Hepatocyte (in vitro differentiated cells): ENCODE measurements around the gene RNF32. TPM values are rescaled to one million over a fixed set of nuclear protein-coding genes. Genes with fewer than 3 reads are reported as not detected.

ENCODE experiments used
- DNase-seq: peaks from one replicate; pipeline ENCODE4 v3.0.0-alpha.2; 2016; ENCODE audit warnings: low spot score
- H2AFZ ChIP-seq: fragments of 200-600 bp; sonication (generic); 2 replicates; pipeline ENCODE4 v1.6.0; 2016; ENCODE audit warnings: antibody characterized with exemption, mild to moderate bottlenecking
- H3K27ac ChIP-seq: fragments of 200-600 bp; sonication (generic); 2 replicates; pipeline ENCODE4 v1.5.1; 2016; ENCODE audit warnings: mild to moderate bottlenecking
- H3K27me3 ChIP-seq: fragments of 200-600 bp; sonication (generic); 2 replicates; pipeline ENCODE4 v1.6.1; 2016
- H3K36me3 ChIP-seq: fragments of 200-600 bp; sonication (generic); replicated peaks from 2 replicates; pipeline ENCODE4 v1.5.1; 2016; ENCODE audit warnings: low read depth; ENCODE audit not compliant: insufficient read depth
- H3K4me1 ChIP-seq: fragments of 200-600 bp; sonication (generic); 2 replicates; pipeline ENCODE4 v1.5.1; 2016; ENCODE audit warnings: mild to moderate bottlenecking, moderate library complexity; ENCODE audit not compliant: insufficient read depth
- H3K4me2 ChIP-seq: fragments of 200-600 bp; sonication (generic); 2 replicates; pipeline ENCODE4 v1.6.0; 2016
- H3K4me3 ChIP-seq: fragments of 200-600 bp; sonication (generic); 2 replicates; pipeline ENCODE4 v1.5.1; 2016; ENCODE audit warnings: mild to moderate bottlenecking
- H3K79me2 ChIP-seq: fragments of 200-600 bp; sonication (generic); 2 replicates; pipeline ENCODE4 v1.6.0; 2017; ENCODE audit warnings: mild to moderate bottlenecking
- H3K9me2 ChIP-seq: fragments of 200-600 bp; sonication (generic); replicated peaks from 2 replicates; pipeline ENCODE4 v1.6.0; 2017; ENCODE audit warnings: mild to moderate bottlenecking; ENCODE audit not compliant: insufficient read depth
- H3K9me3 ChIP-seq: fragments of 200-600 bp; sonication (generic); 2 replicates; pipeline ENCODE4 v1.5.1; 2016; ENCODE audit warnings: low read depth, mild to moderate bottlenecking
- H4K20me1 ChIP-seq: fragments of 200-600 bp; sonication (generic); 2 replicates; pipeline ENCODE4 v1.6.0; 2016; ENCODE audit warnings: mild to moderate bottlenecking; ENCODE audit not compliant: insufficient read depth, poor library complexity, severe bottlenecking
- EZH2 ChIP-seq: fragments of 200-600 bp; sonication (generic); IDR thresholded peaks from 2 replicates; pipeline ENCODE4 v1.6.1; 2016; ENCODE audit warnings: antibody characterized with exemption, mild to moderate bottlenecking, borderline replicate concordance
- EZH2phosphoT487 ChIP-seq: fragments of 200-600 bp; sonication (generic); IDR thresholded peaks from one replicate; pipeline ENCODE4 v1.6.1; 2018; ENCODE audit warnings: antibody characterized with exemption, mild to moderate bottlenecking, low read depth, moderate library complexity; ENCODE audit not compliant: unreplicated experiment, severe bottlenecking
- WGBS: methylation state at CpG from one replicate; pipeline ENCODE4 v1.1.6; 2016; ENCODE audit warnings: low lambda C conversion rate; ENCODE audit errors: missing lambda C conversion rate; 5-methylcytosine and 5-hydroxymethylcytosine counted together
- polyA plus RNA-seq: library from polyadenylated mRNA; unstranded; fragments of >200 nt; fragmentation: Nextera tagmentation; extraction: Ambion mirVana; gene quantifications from 2 replicates; pipeline ENCODE4 v1.2.1, GENCODE V29; 2016
- total RNA-seq: library from RNA; depleted of rRNA; stranded (reverse); fragments of >200 nt; gene quantifications from 2 replicates; pipeline ENCODE4 v1.2.3, GENCODE V29; 2014
- TF ChIP-seq, protein P1 (sequence below): fragments of 200-600 bp; sonication (generic); IDR thresholded peaks from 2 replicates; pipeline ENCODE4 v1.5.1; 2016; ENCODE audit warnings: antibody characterized with exemption, mild to moderate bottlenecking; ENCODE audit not compliant: poor library complexity

Gene RNF32
- total and polyA plus RNA-seq, 2 experiments from 2014 or later, result 1.4 to 2.9 TPM

DNA sequence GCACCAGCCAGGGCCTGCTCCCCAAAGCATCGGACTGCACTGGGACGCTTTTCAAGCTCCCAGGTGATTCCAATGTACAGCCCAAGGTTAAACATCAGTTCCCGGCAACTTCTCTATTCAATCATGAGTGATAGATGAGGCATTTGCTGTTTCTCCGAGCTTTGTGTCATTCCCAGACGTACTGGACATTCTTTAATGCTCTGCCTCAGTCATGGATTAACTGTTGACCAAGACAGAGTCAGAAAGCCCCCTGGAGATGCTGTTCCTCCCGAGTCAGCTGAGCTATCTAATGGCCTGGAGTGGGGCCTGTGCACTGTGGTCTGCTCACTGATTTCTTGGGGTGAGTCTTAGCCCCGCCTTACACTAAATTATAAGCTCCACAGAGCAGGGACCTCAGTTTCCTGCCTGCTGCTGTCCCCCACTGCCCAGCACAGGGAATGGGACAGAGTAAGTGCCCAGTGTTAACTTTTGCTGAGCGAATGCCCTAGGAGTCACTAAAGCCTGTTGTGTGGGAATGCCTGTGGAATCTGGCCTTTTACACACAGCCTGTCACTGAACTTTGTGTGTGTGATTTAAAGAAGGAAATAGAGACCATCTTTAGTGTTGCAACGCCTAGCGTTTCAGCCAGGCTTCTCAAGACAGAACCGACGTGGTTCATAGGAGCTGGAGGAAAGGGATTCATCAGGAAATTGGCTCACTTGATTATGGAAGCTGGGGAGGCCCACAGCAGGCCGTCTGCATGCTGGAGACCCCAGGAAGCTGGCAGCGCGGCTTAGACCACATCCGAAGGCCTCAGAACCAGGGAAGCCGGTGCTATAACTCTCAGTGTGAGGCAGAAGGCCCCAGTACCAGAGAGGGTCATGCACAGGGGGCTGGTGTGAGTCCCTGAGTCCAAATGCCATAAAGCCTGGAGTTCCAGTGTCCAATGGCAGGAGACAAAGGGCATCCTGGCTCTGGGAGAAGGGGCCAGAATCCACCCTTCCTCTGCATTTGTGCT, 29.3 kb upstream of the RNF32 start:
- peak overlapping the region; percentile 89 for H3K27ac ChIP-seq
- TF ChIP-seq, protein P1, sequence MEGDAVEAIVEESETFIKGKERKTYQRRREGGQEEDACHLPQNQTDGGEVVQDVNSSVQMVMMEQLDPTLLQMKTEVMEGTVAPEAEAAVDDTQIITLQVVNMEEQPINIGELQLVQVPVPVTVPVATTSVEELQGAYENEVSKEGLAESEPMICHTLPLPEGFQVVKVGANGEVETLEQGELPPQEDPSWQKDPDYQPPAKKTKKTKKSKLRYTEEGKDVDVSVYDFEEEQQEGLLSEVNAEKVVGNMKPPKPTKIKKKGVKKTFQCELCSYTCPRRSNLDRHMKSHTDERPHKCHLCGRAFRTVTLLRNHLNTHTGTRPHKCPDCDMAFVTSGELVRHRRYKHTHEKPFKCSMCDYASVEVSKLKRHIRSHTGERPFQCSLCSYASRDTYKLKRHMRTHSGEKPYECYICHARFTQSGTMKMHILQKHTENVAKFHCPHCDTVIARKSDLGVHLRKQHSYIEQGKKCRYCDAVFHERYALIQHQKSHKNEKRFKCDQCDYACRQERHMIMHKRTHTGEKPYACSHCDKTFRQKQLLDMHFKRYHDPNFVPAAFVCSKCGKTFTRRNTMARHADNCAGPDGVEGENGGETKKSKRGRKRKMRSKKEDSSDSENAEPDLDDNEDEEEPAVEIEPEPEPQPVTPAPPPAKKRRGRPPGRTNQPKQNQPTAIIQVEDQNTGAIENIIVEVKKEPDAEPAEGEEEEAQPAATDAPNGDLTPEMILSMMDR, result no peak
- TF ChIP-seq EZH2phosphoT487 (no peak), EZH2 (no peak)

DNA sequence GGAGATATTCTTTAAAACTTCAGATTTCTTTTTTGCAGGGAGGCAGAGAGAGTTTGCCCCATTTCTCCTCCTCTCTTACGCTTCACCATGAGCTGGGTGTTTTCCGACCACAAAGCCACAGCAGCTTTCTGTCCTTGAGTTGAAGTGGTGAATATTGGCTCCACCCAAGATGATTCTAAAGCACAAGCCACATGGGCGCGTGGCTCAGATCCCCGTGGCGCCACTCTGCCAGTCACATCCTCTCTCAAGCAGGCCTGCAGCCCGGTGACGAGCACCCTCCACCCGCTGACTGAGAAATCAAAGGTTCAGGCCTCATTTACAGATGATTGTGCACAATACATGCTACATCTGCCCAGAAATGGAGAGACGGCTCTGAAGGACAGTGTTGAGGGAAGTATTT, 27.6 kb upstream of the RNF32 start:
- H2AFZ ChIP-seq, result no peak overlapping the region
- peak overlapping the region; percentile 89 for H3K27ac ChIP-seq
- H3K9me2 ChIP-seq, result no peaks in the 10 kb centered on the region
- H3K4me3 ChIP-seq, result no peak overlapping the region
- peaks cover 14% of the 10 kb centered on the region for H3K27me3 ChIP-seq
- 93% methylated on average over 10 of the region's 10 CpGs for WGBS
- no peaks in the 10 kb centered on the region for H3K79me2 ChIP-seq
- no peaks in the 10 kb centered on the region for H4K20me1 ChIP-seq
- no peaks in the 10 kb centered on the region for H3K9me3 ChIP-seq
- H3K4me2 ChIP-seq, result no peak overlapping the region
- no peak for TF ChIP-seq EZH2
- no peak for TF ChIP-seq EZH2phosphoT487
- TF ChIP-seq, protein P1, result no peak
- no peaks in the 10 kb centered on the region for H3K36me3 ChIP-seq
- H3K4me1 ChIP-seq, result peaks cover 35% of the 10 kb centered on the region
- DNase-seq, result no peak

More for the DNA sequence above, 29.3 kb upstream of the RNF32 start:
- Histone ChIP-seq H3K4me2 (no peak overlapping the region), H3K4me3 (no peak overlapping the region), H3K4me1 (peaks cover 35% of the 10 kb centered on the region), H3K27me3 (peaks cover 7% of the 10 kb centered on the region), H3K9me3 (no peaks in the 10 kb centered on the region), H4K20me1 (no peaks in the 10 kb centered on the region), H2AFZ (no peak overlapping the region), H3K36me3 (no peaks in the 10 kb centered on the region), H3K79me2 (no peaks in the 10 kb centered on the region), H3K9me2 (no peaks in the 10 kb centered on the region)
- DNase-seq, result no peak
- WGBS, result 76% methylated on average over 17 of the region's 17 CpGs

DNA sequence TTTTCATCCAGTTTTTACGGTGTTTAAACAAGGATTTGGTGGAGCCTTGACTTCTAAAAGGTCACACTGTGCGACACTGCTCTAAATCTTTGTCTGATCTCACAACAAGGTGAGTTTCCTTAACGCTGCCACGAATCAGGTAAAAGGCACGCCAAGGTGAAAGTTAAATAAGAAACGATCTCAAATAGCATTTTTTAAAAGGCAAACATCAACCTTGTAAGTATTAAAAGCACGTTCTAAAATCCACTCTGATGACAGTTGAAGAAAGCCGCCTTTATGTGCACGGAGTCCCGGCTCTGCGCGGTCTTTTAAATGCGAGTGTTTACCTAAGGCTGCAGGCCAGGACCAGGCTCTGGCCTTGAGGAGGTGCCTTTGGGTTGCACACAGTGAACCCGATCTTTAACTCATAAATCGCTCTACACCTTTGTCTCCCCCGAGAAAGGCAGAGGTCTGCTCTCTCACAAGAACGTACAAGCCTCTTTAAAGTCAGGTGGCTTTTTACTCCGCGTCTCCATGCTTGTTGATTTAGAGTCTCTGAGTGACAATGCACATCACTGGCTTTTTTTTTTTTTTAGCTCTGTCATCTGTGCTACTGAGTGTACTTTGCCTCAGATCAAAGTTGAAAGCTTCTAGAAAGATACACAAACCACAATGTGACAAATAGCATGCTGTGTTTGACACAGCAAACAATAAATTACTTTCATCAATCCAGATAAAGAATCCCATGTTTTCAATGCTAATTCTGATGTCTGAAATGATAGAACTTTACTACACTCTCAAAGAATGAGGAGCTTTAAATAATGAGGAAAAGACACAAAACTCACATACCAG, 25.9 kb upstream of the RNF32 start:
- Histone ChIP-seq H3K27ac (peak overlapping the region; percentile 89), H3K4me3 (no peak overlapping the region)
- WGBS, result 32% methylated on average over 19 of the region's 19 CpGs

More for the DNA sequence above, 25.9 kb upstream of the RNF32 start:
- no peaks in the 10 kb centered on the region for H3K36me3 ChIP-seq
- H3K9me3 ChIP-seq, result no peaks in the 10 kb centered on the region
- no peaks in the 10 kb centered on the region for H3K9me2 ChIP-seq
- H3K79me2 ChIP-seq, result no peaks in the 10 kb centered on the region
- no peak overlapping the region for H2AFZ ChIP-seq
- H3K27me3 ChIP-seq, result peaks cover 14% of the 10 kb centered on the region
- peaks cover 30% of the 10 kb centered on the region for H3K4me1 ChIP-seq
- TF ChIP-seq, protein P1, result no peak
- TF ChIP-seq EZH2, result no peak
- TF ChIP-seq EZH2phosphoT487, result no peak
- peak overlapping the region; percentile 86 for H3K4me2 ChIP-seq
- DNase-seq, result peak; percentile 61
- H4K20me1 ChIP-seq, result no peaks in the 10 kb centered on the region
